CD14-positive monocyte (primary cell): ENCODE measurements around the gene POU3F1. TPM values are rescaled to one million over a fixed set of nuclear protein-coding genes. Genes with fewer than 3 reads are reported as not detected.

Source experiments
- DNase-seq, 3 donors: peaks; one replicate each; pipeline ENCODE4 v3.0.0-alpha.2; 2011 to 2022
- H2AFZ ChIP-seq: 2 replicates; pipeline ENCODE4 v1.6.0; 2012; ENCODE audit warnings: mild to moderate bottlenecking, low read depth, low read length, inconsistent platforms; ENCODE audit not compliant: insufficient read depth, poor library complexity, severe bottlenecking
- H3K27ac ChIP-seq, 2 donors: 1 replicate in 1 of 2; 2 replicates in 1 of 2; pipeline ENCODE4 v1.5.1; 2012 to 2013; ENCODE audit warnings: low read length in 2 of 2, control low read depth in 1 of 2, inconsistent platforms in 1 of 2, low read depth in 1 of 2, mild to moderate bottlenecking in 1 of 2
- H3K27me3 ChIP-seq, 2 donors: one replicate each; pipeline versions ENCODE4 v1.6.0 to v1.6.1; 2011 to 2013; ENCODE audit warnings: low read length in 2 of 2; ENCODE audit not compliant: control insufficient read depth in 2 of 2, insufficient read depth in 2 of 2
- H3K36me3 ChIP-seq, 2 donors: replicated peaks in 1 of 2; 1 replicate in 1 of 2; 2 replicates in 1 of 2; pipeline versions ENCODE4 v1.5.1 to v1.6.1; 2012 to 2013; ENCODE audit warnings: low read length in 2 of 2, control low read depth in 1 of 2, inconsistent platforms in 1 of 2, mild to moderate bottlenecking in 1 of 2; ENCODE audit not compliant: insufficient read depth in 2 of 2, control insufficient read depth in 1 of 2
- H3K4me1 ChIP-seq, 2 donors: 1 replicate in 1 of 2; 2 replicates in 1 of 2; pipeline versions ENCODE4 v1.5.1 to v1.6.1; 2012 to 2013; ENCODE audit warnings: low read length in 2 of 2, control low read depth in 1 of 2, inconsistent platforms in 1 of 2, mild to moderate bottlenecking in 1 of 2, moderate library complexity in 1 of 2; ENCODE audit not compliant: insufficient read depth in 2 of 2, control insufficient read depth in 1 of 2
- H3K4me2 ChIP-seq: replicated peaks from 2 replicates; pipeline ENCODE3; 2012; ENCODE audit warnings: low read length, moderate library complexity, mild to moderate bottlenecking; ENCODE audit not compliant: poor library complexity, severe bottlenecking; ENCODE audit errors: extremely low read depth
- H3K4me3 ChIP-seq, 3 experiments: fragments of 200-600 bp in 1 of 3; sonication (generic) in 1 of 3; replicated peaks in 1 of 3; 1 replicate in 2 of 3; 2 replicates in 1 of 3; pipeline ENCODE4 v1.5.1; 2011 to 2013; ENCODE audit warnings: low read length in 3 of 3, mild to moderate bottlenecking in 3 of 3, control low read depth in 2 of 3, low read depth in 2 of 3, inconsistent platforms in 1 of 3, moderate library complexity in 1 of 3
- H3K79me2 ChIP-seq: 2 replicates; pipeline ENCODE4 v1.6.0; 2012; ENCODE audit warnings: mild to moderate bottlenecking, control low read depth, inconsistent platforms, low read length, moderate library complexity; ENCODE audit not compliant: insufficient read depth
- H3K9ac ChIP-seq: 2 replicates; pipeline ENCODE4 v1.6.0; 2017; ENCODE audit warnings: low read length, mild to moderate bottlenecking; ENCODE audit not compliant: insufficient read depth, poor library complexity, severe bottlenecking
- H3K9me3 ChIP-seq, 2 donors: replicated peaks in 1 of 2; 1 replicate in 1 of 2; 2 replicates in 1 of 2; pipeline versions ENCODE4 v1.5.1 to v1.6.1; 2012 to 2013; ENCODE audit warnings: low read length in 2 of 2, control low read depth in 1 of 2; ENCODE audit not compliant: control insufficient read depth in 1 of 2, insufficient read depth in 1 of 2
- H4K20me1 ChIP-seq: 2 replicates; pipeline ENCODE4 v1.6.0; 2012; ENCODE audit warnings: mild to moderate bottlenecking, low read length, control low read depth, moderate library complexity; ENCODE audit not compliant: insufficient read depth
- H3K27ac Mint-ChIP-seq, 7 donors: one replicate each; pipeline ENCODE4 v1.8.0; 2020; ENCODE audit warnings: mild to moderate bottlenecking in 7 of 7, mixed read lengths in 7 of 7, moderate library complexity in 6 of 7, inconsistent platforms in 2 of 7
- H3K27me3 Mint-ChIP-seq, 3 donors: one replicate each; pipeline ENCODE4 v1.8.0; 2021 to 2022; ENCODE audit warnings: low read depth in 3 of 3, mild to moderate bottlenecking in 3 of 3, mixed read lengths in 3 of 3, moderate library complexity in 3 of 3, inconsistent platforms in 1 of 3
- H3K36me3 Mint-ChIP-seq, 2 donors: one replicate each; pipeline ENCODE4 v1.8.0; 2020; ENCODE audit warnings: mixed read lengths in 2 of 2, inconsistent platforms in 1 of 2, mild to moderate bottlenecking in 1 of 2
- H3K4me1 Mint-ChIP-seq: one replicate; pipeline ENCODE4 v1.8.0; 2020; ENCODE audit warnings: mild to moderate bottlenecking, mixed read lengths
- H3K4me3 Mint-ChIP-seq, 2 donors: one replicate each; pipeline ENCODE4 v1.8.0; 2020; ENCODE audit warnings: mild to moderate bottlenecking in 2 of 2, mixed read lengths in 2 of 2, moderate library complexity in 1 of 2
- H3K9me3 Mint-ChIP-seq, 7 donors: one replicate each; pipeline ENCODE4 v1.8.0; 2020 to 2022; ENCODE audit warnings: mixed read lengths in 7 of 7, mild to moderate bottlenecking in 6 of 7, moderate library complexity in 6 of 7, inconsistent platforms in 2 of 7
- CTCF ChIP-seq: fragments of 200-600 bp; IDR thresholded peaks from one replicate; pipeline ENCODE4 v1.8.0; 2022; ENCODE audit warnings: antibody characterized with exemption, mild to moderate bottlenecking
- WGBS: methylation state at CpG from one replicate; pipeline ENCODE4 v1.1.5; 2013; ENCODE audit warnings: missing lambda C conversion rate; ENCODE audit not compliant: insufficient coverage; 5-methylcytosine and 5-hydroxymethylcytosine counted together
- intact Hi-C, 2 donors: fragments of 100-400 bp; cut with micrococcal nuclease; formaldehyde crosslinking; loops; one replicate each; pipeline versions ENCODE4 v1.15.0 to v1.15.1; 2023
- polyA plus RNA-seq, 3 donors: library from polyadenylated mRNA; depleted of rRNA in 1 of 3; unstranded in 2 of 3; stranded (reverse) in 1 of 3; fragments of 300-500 nt in 2 of 3; fragments of >200 nt in 1 of 3; fragmentation: Illumina TruSeq in 2 of 3; gene quantifications; 1 replicate in 2 of 3; 2 replicates in 1 of 3; pipeline ENCODE4 v1.2.3, GENCODE V29; 2012 to 2021

Gene POU3F1
- polyA plus RNA-seq, 3 donors: not detected

GRCh38 chr1:38020396-38020795, 26.2 kb downstream of the POU3F1 start:
- peaks cover 25% of the 10 kb centered on the region for H3K79me2 ChIP-seq
- Mint-ChIP-seq H3K4me3 (no peak overlapping the region), H3K4me1 (no peaks in the 10 kb centered on the region), H3K9me3 (peaks cover 0 to 2% (median 0%) of the 10 kb centered on the region in 7 donors), H3K36me3 (peaks cover 80 to 92% of the 10 kb centered on the region in 2 donors), H3K27me3 (no peaks in the 10 kb centered on the region), H3K27ac (peak overlapping the region in 1 of 7 donors; percentile 15)
- H2AFZ ChIP-seq: no peak overlapping the region
- peaks cover 88 to 99% of the 10 kb centered on the region in 2 donors for H3K36me3 ChIP-seq
- TF ChIP-seq CTCF: no peak
- 100% methylated on average over 1 of the region's 2 CpGs for WGBS
- intact Hi-C loops: loop anchor here (5.0 to 10.0 kb wide), 2 partner anchors 38 to 814 kb away; no protein-coding TSS in a partner anchor
- no peak overlapping the region for H3K9ac ChIP-seq
- no peak overlapping the region for H3K4me3 ChIP-seq
- no peaks in the 10 kb centered on the region for H3K4me1 ChIP-seq
- no peak overlapping the region for H3K27ac ChIP-seq
- H3K27me3 ChIP-seq: no peaks in the 10 kb centered on the region
- DNase-seq: no peak
- H4K20me1 ChIP-seq: peaks cover 10% of the 10 kb centered on the region
- H3K4me2 ChIP-seq: no peak overlapping the region
- no peaks in the 10 kb centered on the region for H3K9me3 ChIP-seq

- no peaks in the 10 kb centered on the region for H3K27me3 ChIP-seq
- H3K4me3 ChIP-seq: no peak overlapping the region
- peaks cover 3 to 5% of the 10 kb centered on the region in 2 donors for H3K4me1 ChIP-seq
- Mint-ChIP-seq H3K36me3 (peaks cover 69 to 86% of the 10 kb centered on the region in 2 donors), H3K9me3 (peaks cover 0 to 2% (median 0%) of the 10 kb centered on the region in 7 donors), H3K27ac (peak overlapping the region in 2 of 7 donors; percentile 41 to 53), H3K4me1 (peaks cover 4% of the 10 kb centered on the region), H3K27me3 (peaks cover 0 to 2% (median 0%) of the 10 kb centered on the region in 3 donors), H3K4me3 (no peak overlapping the region)
- peaks cover 14% of the 10 kb centered on the region for H4K20me1 ChIP-seq
- DNase-seq: peak in 1 of 3 donors; percentile 49
- peaks cover 40% of the 10 kb centered on the region for H3K79me2 ChIP-seq
- H3K36me3 ChIP-seq: peaks cover 75 to 99% of the 10 kb centered on the region in 2 donors
- H2AFZ ChIP-seq: no peak overlapping the region
- 73% methylated on average over 4 of the region's 6 CpGs for WGBS
- intact Hi-C loops: loop anchor here in 1 of 2 donors (5.0 to 10.0 kb wide), 4 partner anchors 87 to 464 kb away; partner anchors contain the start of genes CDCA8, DNALI1, GNL2 and SNIP1
- H3K9me3 ChIP-seq: no peaks in the 10 kb centered on the region
- H3K27ac ChIP-seq: no peak overlapping the region
- peak; percentile 68 for TF ChIP-seq CTCF
- H3K9ac ChIP-seq: no peak overlapping the region
- H3K4me2 ChIP-seq: no peak overlapping the region
These were observed 27.7 kb downstream of the POU3F1 start for GRCh38 chr1:38018864-38019343.
